GM13976 (cell line): ENCODE data around the gene ATP9A.

ENCODE experiments used
- DNase-seq: peaks from one replicate; pipeline ENCODE4 v3.0.0; 2012; ENCODE audit warnings: low spot score
- in situ Hi-C: fragments of 300-500 bp; cut with MboI; formaldehyde crosslinking; loops from one replicate; pipeline ENCODE4 v1.12.0; 2022; ENCODE audit warnings: low sequenced_read_pairs, mixed read lengths, inconsistent platforms; ENCODE audit not compliant: unreplicated experiment
- TF ChIP-seq, protein P1 (sequence below): IDR thresholded peaks from 2 replicates; pipeline ENCODE4 v1.5.1; 2012; ENCODE audit warnings: borderline replicate concordance, mild to moderate bottlenecking; ENCODE audit not compliant: insufficient read depth; ENCODE audit errors: extremely low read depth, missing control alignments, control extremely low read depth

Gene ATP9A

DNA sequence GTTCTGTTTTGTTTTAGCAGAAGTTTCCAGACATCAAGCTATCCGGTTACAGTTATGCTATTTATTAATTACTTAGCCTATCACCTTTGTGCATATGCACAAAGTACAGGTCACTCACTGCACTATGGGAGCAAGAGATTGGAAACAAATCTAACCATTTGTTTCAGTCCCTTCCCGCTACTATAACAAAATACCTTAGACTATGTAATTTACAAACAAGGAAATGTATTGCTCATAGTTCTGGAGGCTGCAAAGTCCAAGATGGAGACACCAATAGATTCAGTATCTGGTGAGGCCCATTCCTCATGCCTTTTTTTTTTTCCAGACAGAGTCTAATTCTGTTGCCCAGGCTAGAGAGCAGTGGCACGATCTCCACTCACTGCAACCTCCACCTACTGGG, 35.1 kb downstream of the ATP9A start:
- DNase-seq: no peak
- TF ChIP-seq, protein P1, sequence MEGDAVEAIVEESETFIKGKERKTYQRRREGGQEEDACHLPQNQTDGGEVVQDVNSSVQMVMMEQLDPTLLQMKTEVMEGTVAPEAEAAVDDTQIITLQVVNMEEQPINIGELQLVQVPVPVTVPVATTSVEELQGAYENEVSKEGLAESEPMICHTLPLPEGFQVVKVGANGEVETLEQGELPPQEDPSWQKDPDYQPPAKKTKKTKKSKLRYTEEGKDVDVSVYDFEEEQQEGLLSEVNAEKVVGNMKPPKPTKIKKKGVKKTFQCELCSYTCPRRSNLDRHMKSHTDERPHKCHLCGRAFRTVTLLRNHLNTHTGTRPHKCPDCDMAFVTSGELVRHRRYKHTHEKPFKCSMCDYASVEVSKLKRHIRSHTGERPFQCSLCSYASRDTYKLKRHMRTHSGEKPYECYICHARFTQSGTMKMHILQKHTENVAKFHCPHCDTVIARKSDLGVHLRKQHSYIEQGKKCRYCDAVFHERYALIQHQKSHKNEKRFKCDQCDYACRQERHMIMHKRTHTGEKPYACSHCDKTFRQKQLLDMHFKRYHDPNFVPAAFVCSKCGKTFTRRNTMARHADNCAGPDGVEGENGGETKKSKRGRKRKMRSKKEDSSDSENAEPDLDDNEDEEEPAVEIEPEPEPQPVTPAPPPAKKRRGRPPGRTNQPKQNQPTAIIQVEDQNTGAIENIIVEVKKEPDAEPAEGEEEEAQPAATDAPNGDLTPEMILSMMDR: no peak
- in situ Hi-C loops: no loop called here

DNA sequence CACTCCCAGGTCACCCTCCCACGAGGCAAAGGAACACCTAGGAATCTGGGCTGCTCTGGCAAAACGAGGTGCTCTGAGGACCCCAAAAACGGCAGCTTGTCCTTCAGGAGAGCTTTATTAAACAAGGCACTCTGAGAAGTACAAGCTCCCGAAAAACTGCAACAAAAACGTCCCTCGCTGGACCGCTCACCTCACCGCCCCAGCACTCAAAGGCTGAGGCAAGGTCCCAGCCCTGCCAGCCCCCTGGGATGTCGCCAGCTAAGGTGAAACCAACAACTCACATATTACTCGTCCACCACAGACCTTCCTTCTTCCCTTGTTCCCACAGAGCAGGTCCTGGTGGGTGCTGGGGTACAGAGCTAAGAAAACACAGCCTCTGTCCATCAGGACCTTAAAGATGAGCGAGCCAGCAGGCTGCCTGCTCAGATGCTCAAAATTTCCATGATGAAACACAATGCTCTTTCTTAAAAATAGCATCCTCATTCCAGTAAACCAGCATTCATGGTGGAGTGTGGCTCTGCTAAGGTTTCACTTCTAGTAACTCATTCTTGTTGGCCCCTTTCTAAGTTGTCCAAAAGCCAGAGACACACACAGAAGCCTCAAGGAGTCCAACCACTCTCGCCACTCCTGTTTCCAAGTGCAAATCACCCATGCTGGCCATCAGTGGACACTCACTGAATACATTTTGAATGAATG, 35.9 kb downstream of the ATP9A start:
- DNase-seq: no peak
- TF ChIP-seq, protein P1: no peak
- in situ Hi-C loops: no loop called here

DNA sequence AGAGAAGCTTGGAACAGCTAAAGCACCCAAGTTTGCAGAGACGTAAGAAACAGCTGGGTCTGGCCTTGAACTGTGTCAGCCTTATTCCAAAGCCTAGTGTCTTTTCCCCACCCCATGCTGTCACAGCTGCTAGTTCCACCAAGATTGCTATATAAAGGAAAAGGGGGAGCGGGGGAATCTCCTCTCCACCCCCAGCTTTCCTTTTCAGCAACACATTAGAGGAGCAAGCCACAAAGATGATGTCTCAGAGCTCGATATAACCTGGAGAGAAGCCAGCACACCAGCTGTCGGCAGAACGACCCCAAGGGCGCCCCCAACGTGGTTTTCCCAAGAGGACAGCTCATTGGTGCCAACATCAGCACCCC, 36.5 kb downstream of the ATP9A start:
- no peak for DNase-seq
- TF ChIP-seq, protein P1: no peak
- in situ Hi-C loops: no loop called here

GRCh38 chr20:51729771-51730170, 38.4 kb downstream of the ATP9A start:
- no peak for DNase-seq
- in situ Hi-C loops: no loop called here
- TF ChIP-seq, protein P1: no peak

DNA sequence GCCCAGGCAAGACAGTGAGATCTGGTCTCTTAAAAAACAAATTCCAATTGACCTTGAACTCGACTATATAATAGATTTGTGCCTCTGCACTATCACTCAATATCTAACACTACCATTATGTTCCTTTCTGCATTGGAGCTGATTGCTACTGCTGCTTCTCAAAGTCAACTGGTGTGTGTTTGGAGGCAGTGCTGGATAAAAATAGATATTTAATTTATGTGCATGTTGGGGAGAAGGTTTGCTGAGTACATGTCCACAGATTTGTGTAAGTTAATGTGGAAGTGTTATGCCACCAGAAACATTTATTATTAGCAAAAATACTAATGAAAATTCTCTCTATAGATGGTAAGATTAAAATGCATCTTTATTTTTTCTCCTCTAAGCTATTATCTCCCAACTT, 39.5 kb downstream of the ATP9A start:
- DNase-seq: no peak
- TF ChIP-seq, protein P1: no peak
- in situ Hi-C loops: no loop called here

- in situ Hi-C loops: no loop called here
Observed at GRCh38 chr20:51727872-51728271, 40.3 kb downstream of the ATP9A start.

More at GRCh38 chr20:51727872-51728271, 40.3 kb downstream of the ATP9A start:
- TF ChIP-seq, protein P1: no peak
- no peak for DNase-seq
